Fibroblast of the conjunctiva (primary cell): Measurements from ENCODE around the gene STPG2.

ENCODE experiments used
- DNase-seq: peaks from one replicate; pipeline ENCODE4 v3.0.0-alpha.2; 2010; ENCODE audit warnings: low read depth

Gene STPG2

GRCh38 chr4:98143001-98143899 is at the start of gene STPG2:
Gene STPG2, minus strand, starts transcription at chr4:98143476.
- DNase-seq, result peak; percentile 69

- DNase-seq, result no peak
Observed at GRCh38 chr4:98185279-98185678, 42.0 kb upstream of the STPG2 start.

DNA sequence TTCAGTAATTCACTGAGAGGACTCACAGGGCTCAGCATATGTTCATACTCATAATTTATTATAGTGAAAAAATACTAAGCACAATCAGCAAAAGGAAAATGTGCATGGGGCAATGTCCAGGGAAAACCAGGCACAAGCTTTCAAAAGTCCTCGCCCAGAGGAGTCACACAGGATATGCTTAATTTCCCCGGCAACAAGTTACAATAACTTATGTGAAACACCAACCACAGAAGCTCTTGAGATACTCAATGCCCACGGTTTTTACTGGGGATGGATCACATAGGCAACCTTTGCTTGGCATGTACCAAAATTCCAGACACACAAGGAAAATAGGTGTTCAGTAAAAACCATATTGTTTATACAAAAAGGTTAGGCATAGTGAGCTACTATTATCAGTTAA is 38.5 kb upstream of the STPG2 start:
- no peak for DNase-seq

- DNase-seq, result no peak
Observed at GRCh38 chr4:98179951-98180350, 36.7 kb upstream of the STPG2 start.

- DNase-seq, result no peak
Observed at GRCh38 chr4:98176531-98176930, 33.3 kb upstream of the STPG2 start.

DNA sequence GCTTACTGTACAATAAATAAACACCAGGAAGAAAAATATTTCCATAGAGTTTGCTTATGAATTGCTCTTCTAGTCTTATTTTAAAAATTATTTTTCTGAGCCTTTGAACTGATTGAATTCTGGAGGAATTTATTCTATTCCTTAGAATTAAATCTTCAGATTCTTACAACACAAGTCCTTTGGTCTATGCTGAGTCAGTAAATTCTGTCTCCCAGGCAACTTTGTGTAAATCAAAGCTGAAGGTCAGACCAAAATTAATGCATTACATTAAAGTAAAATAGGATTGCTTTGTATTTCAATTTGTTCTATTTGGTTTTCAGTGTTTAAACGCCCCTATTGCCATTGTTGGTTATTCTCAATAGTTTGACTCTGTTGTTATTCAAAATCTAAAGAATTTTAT is 26.8 kb upstream of the STPG2 start:
- no peak for DNase-seq

DNA sequence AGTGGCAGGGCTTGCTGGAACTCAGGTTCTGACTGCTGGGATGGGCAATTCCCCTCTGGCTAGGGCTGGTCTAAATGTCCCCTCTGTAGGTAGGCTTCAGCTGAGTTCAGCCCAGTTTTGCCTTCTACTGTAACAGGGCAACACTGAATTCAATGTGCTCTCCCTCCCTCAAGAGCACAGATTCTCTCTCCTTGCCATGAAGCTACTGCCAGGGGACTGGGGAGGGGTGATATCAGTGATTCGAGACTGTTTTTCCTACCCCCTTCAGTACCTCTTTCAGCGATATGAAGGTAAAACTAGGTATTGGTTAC is 23.4 kb upstream of the STPG2 start:
- no peak for DNase-seq

GRCh38 chr4:98166025-98166730 is 22.9 kb upstream of the STPG2 start:
- no peak for DNase-seq

GRCh38 chr4:98162696-98163095 is 19.4 kb upstream of the STPG2 start:
- DNase-seq, result no peak

DNA sequence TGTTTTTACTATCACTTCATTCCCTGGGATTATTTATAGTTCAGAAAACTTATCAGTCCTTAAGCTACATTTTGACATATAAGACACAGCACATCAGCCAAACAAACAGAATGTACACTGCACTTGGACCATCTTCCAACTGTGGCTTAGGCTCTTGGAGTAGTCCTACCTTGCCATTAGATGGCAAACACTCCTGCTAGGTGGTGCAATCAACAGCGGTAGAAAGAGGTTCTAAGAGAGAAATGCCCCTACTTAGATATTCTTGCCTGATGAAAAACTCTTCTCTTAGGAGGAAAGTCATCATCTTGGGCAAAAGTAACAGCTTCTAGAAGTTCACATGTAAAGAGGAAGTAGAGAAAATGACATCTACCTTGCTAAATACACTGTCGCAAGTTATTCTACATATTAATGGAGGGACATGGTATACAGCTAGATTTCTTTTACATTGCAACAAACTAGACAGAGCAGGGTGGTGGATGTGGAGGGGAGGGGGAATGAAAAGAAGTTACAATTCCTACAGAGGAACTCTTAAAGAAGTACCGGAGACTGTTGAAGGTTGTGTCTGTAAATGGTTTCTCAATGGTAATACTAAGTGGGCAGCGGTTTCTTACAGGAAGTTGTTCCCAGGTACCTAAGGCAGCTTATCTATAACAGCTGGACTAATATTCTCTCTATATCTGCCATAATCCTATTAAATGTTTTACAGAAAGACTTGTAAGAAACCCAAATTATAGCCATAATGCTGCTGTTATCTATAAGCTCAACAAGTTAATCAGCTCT is 8.1 kb upstream of the STPG2 start:
- no peak for DNase-seq

DNA sequence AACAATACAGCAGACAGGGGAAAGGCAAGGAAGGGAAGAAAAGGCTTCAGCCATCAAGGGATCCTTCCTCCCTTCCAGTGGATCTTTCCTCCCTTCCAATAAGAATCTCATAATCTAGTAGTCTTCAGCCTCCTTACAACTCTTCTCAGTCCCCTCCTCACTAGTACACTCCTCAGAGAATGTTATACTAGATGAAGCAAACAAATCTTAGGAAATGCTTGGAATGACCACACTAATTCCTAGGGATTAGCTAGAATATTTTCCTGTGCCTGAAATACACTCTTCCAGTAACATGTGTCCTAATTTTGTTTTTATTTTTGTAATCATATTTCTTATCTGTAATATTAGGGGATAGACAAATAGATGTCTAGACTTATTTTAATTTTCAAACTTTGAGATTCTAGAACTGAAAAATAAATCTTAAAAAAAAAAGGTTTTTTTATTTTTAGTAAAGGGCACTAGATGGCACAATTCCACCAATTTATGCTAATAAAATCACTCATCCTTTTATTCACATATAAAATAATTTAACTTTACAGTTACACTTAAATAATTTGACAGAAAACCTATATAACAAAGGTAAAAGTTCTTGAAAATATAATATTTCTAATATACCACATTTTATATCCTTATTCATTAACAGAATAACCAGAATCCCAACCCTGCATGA is 7.0 kb upstream of the STPG2 start:
- DNase-seq, result no peak

DNA sequence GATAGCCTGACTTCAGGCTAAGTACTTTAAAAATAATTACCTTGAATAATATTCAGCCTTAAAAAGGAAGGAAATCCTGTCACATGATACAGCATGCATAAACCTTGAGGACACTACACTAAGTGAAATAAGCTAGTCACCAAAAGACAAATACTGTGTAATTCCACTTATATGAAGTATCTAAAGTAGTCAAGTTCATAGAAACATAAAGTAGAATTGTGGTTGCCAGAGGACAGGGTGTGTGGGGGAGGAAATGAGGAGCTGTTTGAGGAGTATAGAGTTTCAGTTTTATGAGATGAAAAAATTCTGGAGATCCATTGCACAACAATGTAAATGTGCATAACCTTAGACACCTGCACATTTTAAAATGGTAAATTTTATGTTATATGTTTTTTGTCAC is 5.6 kb upstream of the STPG2 start:
- no peak for DNase-seq

DNA sequence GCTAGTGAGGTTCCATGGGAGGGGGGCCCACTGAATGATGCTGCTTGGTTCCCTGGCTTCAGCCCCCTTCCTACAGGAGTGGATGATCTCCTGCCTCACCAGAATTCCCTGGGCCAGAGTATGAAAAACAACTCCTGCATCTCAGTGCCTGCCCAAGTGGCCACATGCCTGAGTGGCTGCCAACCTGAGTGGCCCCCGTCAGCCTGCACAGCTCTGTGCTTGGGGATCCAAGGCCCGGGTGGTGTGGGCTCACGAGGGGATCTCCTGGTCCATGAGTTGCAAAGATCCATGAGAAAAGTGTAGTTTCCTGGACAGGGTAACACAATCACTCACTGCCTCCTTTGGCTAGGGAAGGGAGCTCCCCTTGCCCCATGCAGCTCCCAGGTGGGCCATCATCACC is 17.1 kb downstream of the STPG2 start:
- no peak for DNase-seq

DNA sequence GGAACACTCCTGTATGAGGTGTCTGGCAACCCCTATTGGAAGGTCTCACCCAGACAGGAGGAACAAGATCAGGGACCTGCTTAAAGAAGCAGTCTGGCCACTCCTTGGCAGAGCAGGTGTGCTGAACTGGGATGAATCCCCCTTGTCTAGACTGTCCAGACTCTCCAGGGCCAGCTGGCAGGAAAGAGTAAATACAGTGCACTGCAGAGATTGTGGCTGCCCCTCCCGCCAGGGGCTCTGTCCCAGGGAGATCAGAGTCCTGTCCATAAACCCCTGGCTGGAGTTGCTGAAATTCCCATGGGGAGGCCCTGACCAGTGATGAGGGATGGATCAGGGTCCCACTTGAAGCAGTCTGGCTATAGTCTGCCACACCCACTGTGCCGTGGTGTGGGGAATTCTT is 17.7 kb downstream of the STPG2 start:
- no peak for DNase-seq

DNA sequence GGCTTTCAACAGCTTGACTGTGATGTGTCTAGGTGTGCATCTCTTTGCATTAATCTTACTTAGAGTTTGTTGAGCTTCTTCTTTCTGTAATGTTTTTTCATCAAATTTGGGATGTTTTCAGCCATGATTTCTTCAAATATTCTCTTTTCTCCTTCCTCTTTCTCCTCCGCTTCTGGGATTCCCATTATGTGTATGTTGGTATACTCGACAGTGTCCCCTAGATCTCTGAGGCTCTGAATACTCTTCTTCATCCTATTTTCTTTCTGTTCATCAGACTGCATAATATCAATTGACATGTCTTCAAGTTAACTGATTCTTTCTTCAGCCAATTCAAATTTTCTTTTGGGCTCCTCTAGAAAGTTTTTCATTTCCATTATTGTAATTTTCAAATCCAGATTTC is 25.9 kb downstream of the STPG2 start:
- no peak for DNase-seq

DNA sequence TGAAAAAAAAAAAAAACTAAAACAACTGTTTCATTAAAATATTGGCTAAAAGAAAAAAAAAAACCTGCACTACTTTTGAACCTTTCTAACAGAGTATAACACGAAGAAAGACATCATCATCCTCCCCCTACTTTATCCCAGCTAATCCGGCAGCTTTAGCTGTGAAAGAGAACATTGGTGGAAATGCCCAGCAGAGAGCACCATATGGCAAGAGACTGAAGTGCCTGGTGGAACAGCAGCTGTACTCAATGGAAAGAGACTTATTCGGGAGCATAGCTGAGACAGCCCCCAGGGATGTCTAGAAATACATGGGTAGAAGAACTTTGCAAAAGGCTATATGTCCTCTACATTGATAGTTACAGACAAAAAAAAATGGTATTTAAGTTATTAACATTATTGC is 30.3 kb downstream of the STPG2 start:
- DNase-seq, result peak; percentile 12

DNA sequence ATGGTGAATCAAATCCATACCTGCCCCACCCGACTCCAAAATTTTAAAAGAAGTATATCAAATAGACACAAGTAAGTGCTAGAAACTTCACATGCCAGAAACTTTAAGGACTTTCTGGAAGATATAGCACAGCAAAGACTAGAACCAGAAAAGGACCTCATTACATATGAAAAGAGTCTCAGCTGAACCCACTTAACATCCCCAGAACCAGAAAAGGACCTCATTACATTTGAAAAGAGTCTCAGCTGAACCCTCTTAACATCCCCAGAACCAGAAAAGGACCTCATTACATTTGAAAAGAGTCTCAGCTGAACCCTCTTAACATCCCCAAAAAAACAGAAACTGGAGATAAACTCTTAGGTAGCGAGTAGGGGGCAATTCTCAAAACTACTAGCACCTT is 32.3 kb downstream of the STPG2 start:
- DNase-seq, result no peak

DNA sequence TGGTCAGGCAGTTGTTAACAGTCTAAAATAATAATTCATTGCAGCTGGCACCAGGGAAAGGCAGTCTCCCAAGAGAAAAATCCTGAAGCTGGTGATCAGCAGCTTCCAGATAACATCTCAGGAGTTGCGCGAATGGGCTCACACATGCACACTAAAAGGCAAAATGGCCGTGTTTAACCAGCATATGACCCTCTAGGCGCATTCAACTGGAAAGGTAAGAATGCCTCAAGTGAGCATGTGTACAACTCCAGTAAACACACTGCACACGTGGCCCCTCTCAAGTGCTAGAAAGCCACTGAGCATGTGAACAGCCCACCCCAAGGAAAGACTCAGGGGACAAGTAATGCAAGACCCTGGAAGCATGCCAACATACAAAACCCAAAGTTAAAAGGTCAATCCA is 33.1 kb downstream of the STPG2 start:
- DNase-seq, result no peak

DNA sequence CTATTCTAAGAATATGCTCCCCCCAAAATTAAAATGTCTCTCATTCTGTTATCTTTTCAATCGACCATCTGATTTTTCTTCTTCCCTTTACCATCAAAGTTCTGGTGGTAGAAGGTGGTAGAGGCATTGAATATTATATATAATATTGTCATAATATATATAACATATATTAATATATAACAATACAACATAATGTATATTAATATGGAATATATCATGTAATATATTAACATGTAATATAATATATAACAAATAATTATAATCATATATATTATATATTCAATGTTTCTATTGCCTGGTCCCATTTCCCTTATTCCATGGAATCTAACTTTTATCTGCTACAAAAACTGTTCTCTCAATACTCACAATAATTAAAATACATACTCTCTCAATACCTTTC is 40.6 kb downstream of the STPG2 start:
- DNase-seq, result no peak

GRCh38 chr4:98101988-98102387 is 41.3 kb downstream of the STPG2 start:
- no peak for DNase-seq

DNA sequence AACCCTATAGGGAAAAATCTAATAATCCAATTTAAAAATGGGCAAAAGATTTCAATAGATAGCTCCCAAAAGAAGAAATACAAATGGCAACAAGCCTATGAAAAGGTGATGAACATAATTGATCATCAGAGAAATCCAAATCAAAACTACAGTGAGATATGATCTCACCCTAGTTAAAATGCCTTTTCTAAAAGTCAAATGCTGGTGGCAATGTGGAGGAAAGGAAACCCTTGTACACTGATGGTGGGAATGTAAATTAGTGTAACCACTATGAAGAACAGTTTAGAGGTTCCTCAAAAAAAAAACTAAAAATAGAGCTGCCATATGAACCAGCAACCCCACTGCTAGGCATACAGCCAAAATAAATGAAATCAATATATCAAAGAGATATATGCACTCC is 44.5 kb downstream of the STPG2 start:
- DNase-seq, result no peak

DNA sequence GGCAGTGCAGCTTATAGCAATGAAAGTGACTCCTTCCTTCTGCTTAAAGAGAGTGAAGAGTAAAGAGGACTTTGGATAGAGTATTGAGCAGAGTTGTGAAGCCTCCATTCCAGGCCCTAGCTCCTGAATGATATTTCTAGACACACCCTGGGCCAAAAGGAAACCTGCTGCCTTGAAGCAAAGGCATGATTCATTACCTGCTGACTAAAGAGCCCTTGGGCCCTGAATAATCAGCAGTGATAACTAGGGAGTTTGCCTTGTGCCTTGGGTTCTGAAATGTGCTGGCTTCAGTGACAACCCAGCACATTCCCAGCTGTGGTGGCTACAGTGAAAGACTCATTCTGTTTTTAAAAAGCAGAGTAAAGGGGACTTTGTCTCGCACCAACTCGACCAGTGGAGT is 49.2 kb downstream of the STPG2 start:
- DNase-seq, result no peak
